HL-60 (cell line): ENCODE measurements around the gene CDK3.

Experiments used
- DNase-seq, 2 experiments: peaks; one replicate each; pipeline ENCODE4 v3.0.0-alpha.2; 2010 to 2020; ENCODE audit warnings: low read depth in 1 of 2, low spot score in 1 of 2
- H3K27ac ChIP-seq: fragments of 250-450 bp; sonication (Bioruptor Pico); replicated peaks from 2 replicates; pipeline ENCODE4 v1.5.1; 2020; ENCODE audit warnings: mild to moderate bottlenecking, moderate library complexity
- H3K27me3 ChIP-seq: fragments of 250-450 bp; sonication (Bioruptor Pico); 2 replicates; pipeline ENCODE4 v1.5.1; 2021; ENCODE audit warnings: mild to moderate bottlenecking, moderate library complexity; ENCODE audit not compliant: insufficient read depth, poor library complexity, severe bottlenecking
- H3K4me3 ChIP-seq: replicated peaks from 2 replicates; pipeline ENCODE4 v1.5.1; 2011; ENCODE audit warnings: mild to moderate bottlenecking, control low read depth, low read length; ENCODE audit not compliant: insufficient read depth
- GABPA ChIP-seq: IDR thresholded peaks from 2 replicates; pipeline ENCODE4 v1.6.1; 2012; ENCODE audit warnings: low read depth
- POLR2AphosphoS5 ChIP-seq: IDR thresholded peaks from 2 replicates; pipeline ENCODE4 v1.6.1; 2012; ENCODE audit warnings: low read depth
- SPI1 ChIP-seq: IDR thresholded peaks from 2 replicates; pipeline ENCODE4 v1.6.1; 2012; ENCODE audit warnings: low read depth, mild to moderate bottlenecking, borderline replicate concordance
- TF ChIP-seq, protein P1 (sequence below): IDR thresholded peaks from 2 replicates; pipeline ENCODE4 v1.6.1; 2012; ENCODE audit warnings: low read depth; ENCODE audit not compliant: insufficient replicate concordance
- TF ChIP-seq, protein P2 (sequence below): IDR thresholded peaks from one replicate; pipeline ENCODE4 v1.5.1; 2011; ENCODE audit warnings: low read length, control low read depth, inconsistent platforms; ENCODE audit not compliant: insufficient read depth

CDK3 gene

DNA sequence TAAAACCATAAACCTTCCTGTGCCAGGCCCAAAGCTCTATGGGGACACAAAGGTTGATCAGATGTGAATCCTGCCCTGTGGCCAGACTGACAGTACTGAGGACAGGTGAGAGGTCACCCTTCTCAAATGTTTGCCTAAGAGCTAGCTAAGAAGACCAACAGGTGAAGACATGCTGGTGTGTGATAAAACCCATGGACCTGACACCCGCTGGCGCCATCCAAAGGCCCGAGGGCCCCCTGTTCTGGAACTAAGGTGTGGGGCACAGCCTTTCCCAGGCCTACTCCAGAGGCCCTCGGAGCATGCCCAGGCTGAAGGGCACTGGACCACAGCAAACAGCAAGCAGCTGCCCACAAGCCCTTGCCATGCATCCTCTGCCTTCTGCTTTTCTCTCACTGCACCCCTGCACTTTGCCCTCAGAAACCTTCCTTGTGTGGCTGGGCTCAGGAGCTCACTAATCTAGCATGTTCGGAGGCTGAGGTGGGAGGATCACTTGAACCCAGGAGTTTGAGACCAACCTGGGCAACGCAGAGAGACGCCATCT, 5.2 kb upstream of the CDK3 start:
- Histone ChIP-seq H3K27ac (no peak overlapping the region), H3K27me3 (no peaks in the 10 kb centered on the region), H3K4me3 (no peak overlapping the region)
- TF ChIP-seq, protein P1, sequence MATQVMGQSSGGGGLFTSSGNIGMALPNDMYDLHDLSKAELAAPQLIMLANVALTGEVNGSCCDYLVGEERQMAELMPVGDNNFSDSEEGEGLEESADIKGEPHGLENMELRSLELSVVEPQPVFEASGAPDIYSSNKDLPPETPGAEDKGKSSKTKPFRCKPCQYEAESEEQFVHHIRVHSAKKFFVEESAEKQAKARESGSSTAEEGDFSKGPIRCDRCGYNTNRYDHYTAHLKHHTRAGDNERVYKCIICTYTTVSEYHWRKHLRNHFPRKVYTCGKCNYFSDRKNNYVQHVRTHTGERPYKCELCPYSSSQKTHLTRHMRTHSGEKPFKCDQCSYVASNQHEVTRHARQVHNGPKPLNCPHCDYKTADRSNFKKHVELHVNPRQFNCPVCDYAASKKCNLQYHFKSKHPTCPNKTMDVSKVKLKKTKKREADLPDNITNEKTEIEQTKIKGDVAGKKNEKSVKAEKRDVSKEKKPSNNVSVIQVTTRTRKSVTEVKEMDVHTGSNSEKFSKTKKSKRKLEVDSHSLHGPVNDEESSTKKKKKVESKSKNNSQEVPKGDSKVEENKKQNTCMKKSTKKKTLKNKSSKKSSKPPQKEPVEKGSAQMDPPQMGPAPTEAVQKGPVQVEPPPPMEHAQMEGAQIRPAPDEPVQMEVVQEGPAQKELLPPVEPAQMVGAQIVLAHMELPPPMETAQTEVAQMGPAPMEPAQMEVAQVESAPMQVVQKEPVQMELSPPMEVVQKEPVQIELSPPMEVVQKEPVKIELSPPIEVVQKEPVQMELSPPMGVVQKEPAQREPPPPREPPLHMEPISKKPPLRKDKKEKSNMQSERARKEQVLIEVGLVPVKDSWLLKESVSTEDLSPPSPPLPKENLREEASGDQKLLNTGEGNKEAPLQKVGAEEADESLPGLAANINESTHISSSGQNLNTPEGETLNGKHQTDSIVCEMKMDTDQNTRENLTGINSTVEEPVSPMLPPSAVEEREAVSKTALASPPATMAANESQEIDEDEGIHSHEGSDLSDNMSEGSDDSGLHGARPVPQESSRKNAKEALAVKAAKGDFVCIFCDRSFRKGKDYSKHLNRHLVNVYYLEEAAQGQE = no peak
- TF ChIP-seq POLR2AphosphoS5 = no peak
- TF ChIP-seq GABPA = no peak
- TF ChIP-seq, protein P2, sequence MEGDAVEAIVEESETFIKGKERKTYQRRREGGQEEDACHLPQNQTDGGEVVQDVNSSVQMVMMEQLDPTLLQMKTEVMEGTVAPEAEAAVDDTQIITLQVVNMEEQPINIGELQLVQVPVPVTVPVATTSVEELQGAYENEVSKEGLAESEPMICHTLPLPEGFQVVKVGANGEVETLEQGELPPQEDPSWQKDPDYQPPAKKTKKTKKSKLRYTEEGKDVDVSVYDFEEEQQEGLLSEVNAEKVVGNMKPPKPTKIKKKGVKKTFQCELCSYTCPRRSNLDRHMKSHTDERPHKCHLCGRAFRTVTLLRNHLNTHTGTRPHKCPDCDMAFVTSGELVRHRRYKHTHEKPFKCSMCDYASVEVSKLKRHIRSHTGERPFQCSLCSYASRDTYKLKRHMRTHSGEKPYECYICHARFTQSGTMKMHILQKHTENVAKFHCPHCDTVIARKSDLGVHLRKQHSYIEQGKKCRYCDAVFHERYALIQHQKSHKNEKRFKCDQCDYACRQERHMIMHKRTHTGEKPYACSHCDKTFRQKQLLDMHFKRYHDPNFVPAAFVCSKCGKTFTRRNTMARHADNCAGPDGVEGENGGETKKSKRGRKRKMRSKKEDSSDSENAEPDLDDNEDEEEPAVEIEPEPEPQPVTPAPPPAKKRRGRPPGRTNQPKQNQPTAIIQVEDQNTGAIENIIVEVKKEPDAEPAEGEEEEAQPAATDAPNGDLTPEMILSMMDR = no peak
- TF ChIP-seq SPI1 = no peak
- no peak for DNase-seq

DNA sequence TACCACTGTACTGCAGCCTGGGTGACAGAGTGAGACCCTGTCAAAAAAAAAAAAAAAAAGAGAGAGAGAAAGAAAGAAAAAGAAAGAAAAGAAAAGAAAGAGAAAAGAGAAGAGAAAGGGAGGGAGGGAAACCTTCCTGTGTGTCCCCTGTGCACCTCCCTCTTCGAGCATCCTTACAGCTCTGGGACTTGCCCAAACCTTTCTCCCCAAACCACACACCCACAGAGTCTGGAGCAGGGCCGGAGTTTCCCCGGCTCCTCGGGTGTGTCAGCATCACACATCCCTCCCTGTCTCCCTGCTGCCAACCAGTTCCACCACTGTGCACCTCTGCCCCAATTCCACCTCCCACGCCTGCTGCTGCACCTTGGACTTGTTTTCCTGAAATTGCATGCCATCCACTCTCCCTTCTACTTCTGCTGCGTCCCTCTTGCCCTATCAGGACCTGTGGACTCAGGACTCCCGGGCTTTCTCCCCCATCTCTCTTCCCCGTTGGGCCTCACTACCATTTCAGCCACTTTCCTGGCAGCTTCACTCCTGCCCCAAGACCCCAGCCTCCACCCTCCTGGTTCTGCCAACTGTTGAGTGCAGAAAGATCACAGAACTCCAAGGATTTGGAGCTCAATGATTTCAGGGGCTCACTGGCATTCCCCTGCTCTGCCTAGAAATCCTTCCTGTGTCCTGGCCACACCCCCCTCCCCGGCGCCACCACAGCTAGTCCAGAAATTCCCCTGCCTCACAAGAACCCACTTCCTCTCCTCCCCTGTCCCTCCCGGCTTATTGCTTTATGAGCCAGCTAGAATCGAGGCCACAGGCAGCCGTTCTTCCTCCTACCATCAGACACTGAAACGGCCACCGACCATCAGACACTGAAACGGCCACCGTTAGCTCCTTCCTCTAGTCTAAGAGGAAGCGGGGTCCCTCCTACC, 3.7 kb upstream of the CDK3 start:
- DNase-seq = peak; percentile 78 to 89
- Histone ChIP-seq H3K27ac (peak overlapping the region; percentile 58), H3K27me3 (no peaks in the 10 kb centered on the region), H3K4me3 (no peak overlapping the region)
- TF ChIP-seq, protein P2 = no peak
- TF ChIP-seq GABPA (no peak), SPI1 (peak; percentile 94)

DNA sequence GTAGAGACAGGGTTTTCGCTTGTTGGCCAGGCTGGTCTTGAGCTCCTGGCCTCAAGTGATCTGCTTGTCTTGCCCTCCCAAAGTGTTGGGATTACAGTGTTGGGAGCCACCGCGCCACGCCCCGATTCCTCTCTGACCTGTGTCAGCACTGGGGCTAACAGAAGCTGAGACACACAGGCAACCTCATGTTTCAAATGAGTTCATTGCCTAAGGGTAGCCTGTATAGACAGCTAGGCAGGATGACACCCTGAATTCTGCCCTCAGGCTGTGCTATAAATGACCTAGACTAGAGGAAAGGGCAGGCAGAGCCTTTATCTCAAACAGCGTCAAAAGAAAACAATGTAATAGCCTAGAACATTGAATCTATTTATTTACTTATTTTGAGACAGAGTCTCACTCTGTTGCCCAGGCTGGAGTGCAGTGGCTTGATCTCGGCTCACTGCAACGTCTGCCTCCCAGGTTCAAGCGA, 2.3 kb upstream of the CDK3 start:
- no peak overlapping the region for H3K4me3 ChIP-seq
- no peak for TF ChIP-seq SPI1
- TF ChIP-seq, protein P2 = no peak
- TF ChIP-seq, protein P1 = no peak
- no peak for TF ChIP-seq POLR2AphosphoS5
- no peak for TF ChIP-seq GABPA
- H3K27ac ChIP-seq = 0 out of 2 replicates have a peak overlapping the region, but pooled peaks have one; percentile 16
- no peaks in the 10 kb centered on the region for H3K27me3 ChIP-seq
- no peak for DNase-seq
